Measurements from ENCODE around the gene ZNF730. TPM values are rescaled to one million over a fixed set of nuclear protein-coding genes. Genes with fewer than 3 reads are reported as not detected.

The ZNF730 gene
- total and polyA plus RNA-seq, 9 of the 15 experiments (the other 6 are each of a cell fraction or from before 2014, with no cell fraction given), result 0.28 to 2.0 (median 0.56) TPM

- TF ChIP-seq MIER1 (IDR thresholded peaks at IDR 0.05; ENCODE audit: low read depth), result no peak
- TF ChIP-seq NFXL1 (CRISPR knock-in tag; IDR thresholded peaks at IDR 0.05), result no peak
- TF ChIP-seq ZNF780A (CRISPR knock-in tag; IDR thresholded peaks at IDR 0.05), result no peak
Observed at GRCh38 chr19:23190341-23190740, 73.5 kb downstream of the ZNF730 start (continued).

Other genes starting within 250 kb of the ZNF730 start
- 0.77 and 0.94 TPM in 2 replicates for gene ZNF728, start 113.8 kb upstream of the ZNF730 start, total RNA-seq (2014; rRNA removed)
- 1.3 and 1.7 TPM in 2 replicates for gene ZNF728, start 113.8 kb upstream of the ZNF730 start, total RNA-seq (2014; rRNA removed; fragmentation: Illumina TruSeq; extraction: Trizol)
- 1.2 and 1.5 TPM in 2 replicates for gene ZNF728, start 113.8 kb upstream of the ZNF730 start, total RNA-seq (2015; rRNA removed; fragmentation: Illumina TruSeq; extraction: Trizol)
- 0.67 and 1.0 TPM in 2 replicates for gene ZNF728, start 113.8 kb upstream of the ZNF730 start, total RNA-seq (2021)
- 0.09 and 0.26 TPM in 2 replicates for gene ZNF728, start 113.8 kb upstream of the ZNF730 start, polyA plus RNA-seq (2011; rRNA removed)
- 0.40 and 0.71 TPM in 2 replicates for gene ZNF728, start 113.8 kb upstream of the ZNF730 start, polyA plus RNA-seq (2014; fragmentation: Illumina TruSeq; extraction: Trizol)
- under 1 TPM; 0.34 to 0.45 TPM for gene ZNF728, start 113.8 kb upstream of the ZNF730 start, polyA plus RNA-seq (2014; fragmentation: Nextera tagmentation; extraction: Ambion mirVana)
- gene ZNF728, start 113.8 kb upstream of the ZNF730 start, polyA plus RNA-seq (2014; rRNA removed), result 0.38 and 0.46 TPM in 2 replicates
- gene ZNF724, start 133.4 kb downstream of the ZNF730 start, total RNA-seq (2014; rRNA removed), result 2.0 and 3.4 TPM in 2 replicates
- 4.2 and 5.1 TPM in 2 replicates for gene ZNF724, start 133.4 kb downstream of the ZNF730 start, total RNA-seq (2014; rRNA removed; fragmentation: Illumina TruSeq; extraction: Trizol)
- 3.1 and 3.3 TPM in 2 replicates for gene ZNF724, start 133.4 kb downstream of the ZNF730 start, total RNA-seq (2015; rRNA removed; fragmentation: Illumina TruSeq; extraction: Trizol)
- gene ZNF724, start 133.4 kb downstream of the ZNF730 start, total RNA-seq (2021), result 1.8 and 2.3 TPM in 2 replicates
- 0.49 and 2.0 TPM in 2 replicates for gene ZNF724, start 133.4 kb downstream of the ZNF730 start, polyA plus RNA-seq (2011; rRNA removed)
- 1.1 and 1.2 TPM in 2 replicates for gene ZNF724, start 133.4 kb downstream of the ZNF730 start, polyA plus RNA-seq (2014; fragmentation: Illumina TruSeq; extraction: Trizol)
- gene ZNF724, start 133.4 kb downstream of the ZNF730 start, polyA plus RNA-seq (2014; fragmentation: Nextera tagmentation; extraction: Ambion mirVana), result under 1 TPM; 0.18 TPM
- 0.41 and 1.3 TPM in 2 replicates for gene ZNF724, start 133.4 kb downstream of the ZNF730 start, polyA plus RNA-seq (2014; rRNA removed)